Measurements from ENCODE around the gene RFTN2.
"Not testable (repeated sequence)": the region's sequence is repeated elsewhere in the genome, so short reads cannot be mapped to it uniquely, and the experiment has no call there.

The RFTN2 gene

GRCh38 chr2:197600306-197600705 is 75.1 kb downstream of the RFTN2 start:
- DNase-seq: no peak

- DNase-seq: peak; percentile 38
Measured at GRCh38 chr2:197599285-197599965, 76.0 kb downstream of the RFTN2 start.

GRCh38 chr2:197598450-197598849 is 76.9 kb downstream of the RFTN2 start:
- no peak for DNase-seq

GRCh38 chr2:197597166-197597565 is 78.2 kb downstream of the RFTN2 start:
- no peak for DNase-seq

GRCh38 chr2:197596766-197597165 is 78.6 kb downstream of the RFTN2 start:
- DNase-seq: no peak

GRCh38 chr2:197591339-197592072 is 83.9 kb downstream of the RFTN2 start:
- DNase-seq: no peak

- DNase-seq: not testable (repeated sequence)
Measured at GRCh38 chr2:197587255-197587654, 88.1 kb downstream of the RFTN2 start.

- DNase-seq: not testable (repeated sequence)
Measured at GRCh38 chr2:197580166-197580565, 95.2 kb downstream of the RFTN2 start.

- DNase-seq: not testable (repeated sequence)
Measured at GRCh38 chr2:197578294-197578693, 97.1 kb downstream of the RFTN2 start.

- DNase-seq: no peak
Measured at GRCh38 chr2:197577446-197577845, 97.9 kb downstream of the RFTN2 start.

- no peak for DNase-seq
Measured at GRCh38 chr2:197576631-197577030, 98.8 kb downstream of the RFTN2 start.

GRCh38 chr2:197575987-197576386 is 99.4 kb downstream of the RFTN2 start:
- no peak for DNase-seq

- no peak for DNase-seq
Measured at GRCh38 chr2:197573608-197574007, 101.8 kb downstream of the RFTN2 start.

GRCh38 chr2:197571627-197572271 is 103.6 kb downstream of the RFTN2 start:
- no peak for DNase-seq

- no peak for DNase-seq
Measured at GRCh38 chr2:197560146-197560665, 115.2 kb downstream of the RFTN2 start.

- no peak for DNase-seq
Measured at GRCh38 chr2:197559681-197560080, 115.7 kb downstream of the RFTN2 start.

- no peak for DNase-seq
Measured at GRCh38 chr2:197558393-197558792, 117.0 kb downstream of the RFTN2 start.

- DNase-seq: no peak
Measured at GRCh38 chr2:197556456-197556855, 118.9 kb downstream of the RFTN2 start.

- DNase-seq: no peak
Measured at GRCh38 chr2:197555467-197555866, 119.9 kb downstream of the RFTN2 start.

GRCh38 chr2:197551260-197551659 is 124.1 kb downstream of the RFTN2 start:
- DNase-seq: not testable (repeated sequence)

- no peak for DNase-seq
Measured at GRCh38 chr2:197548582-197548981, 126.8 kb downstream of the RFTN2 start.

- no peak for DNase-seq
Measured at GRCh38 chr2:197547163-197547900, 128.1 kb downstream of the RFTN2 start.

GRCh38 chr2:197543206-197543605 is 132.2 kb downstream of the RFTN2 start:
- DNase-seq: no peak

Data from CD4-positive, alpha-beta T cell treated with Interleukin-6 for 4 hours (primary cell).